Measurements from ENCODE around the gene AGMO. TPM values are rescaled to one million over a fixed set of nuclear protein-coding genes. Genes with fewer than 3 reads are reported as not detected.

The AGMO gene
- total RNA-seq, 1 experiment from 2014 or later = not detected

- Histone ChIP-seq H3K4me3 (replicated peaks in 1 of 2; ENCODE audit: low read depth in 1 of 2, low read length in 2 of 2) (no peak overlapping the region), H3K27me3 (ENCODE audit: insufficient read depth, low read length) (no peaks in the 10 kb centered on the region), H3K27ac (ENCODE audit: low read depth, low read length) (no peak overlapping the region), H3K9me3 (ENCODE audit: control insufficient read depth in 1 of 2, insufficient read depth in 1 of 2, low read depth in 1 of 2, low read length in 2 of 2) (no peaks in the 10 kb centered on the region), H3K9ac (ENCODE audit: low read length) (no peak overlapping the region), H3K79me2 (ENCODE audit: insufficient read depth, low read length) (no peaks in the 10 kb centered on the region), H3K4me2 (ENCODE audit: low read length) (no peak overlapping the region), H3K9me2 (ENCODE audit: insufficient read depth) (no peaks in the 10 kb centered on the region; the same call in 1 of the 2 replicates), H3K36me3 (ENCODE audit: control insufficient read depth in 1 of 2, insufficient read depth in 2 of 2, low read length in 2 of 2) (no peaks in the 10 kb centered on the region), H3K4me1 (ENCODE audit: control insufficient read depth in 1 of 2, insufficient read depth in 2 of 2, low read length in 2 of 2) (no peaks in the 10 kb centered on the region), H4K20me1 (ENCODE audit: insufficient read depth) (no peaks in the 10 kb centered on the region), H2AFZ (ENCODE audit: low read depth, low read length, poor library complexity, severe bottlenecking) (no peak overlapping the region)
- DNase-seq (ENCODE audit: low read depth, low spot score) (no peak), ATAC-seq (no peak)
- POLR2A ChIA-PET = no interaction called here
- no TSS peak for BruUV-seq (replicated peaks)
- CTCF ChIA-PET = no interaction called here
- intact Hi-C loops (cut with micrococcal nuclease) = no loop called here
- RAD21 ChIA-PET (ENCODE audit: low non-redundant PET in 1 of 2, low total read pairs in 2 of 2, uncharacterized antibody in 2 of 2, unreplicated experiment in 2 of 2) = interaction anchor here in 1 of 2 experiments (0.8 kb wide), 1 partner anchor 178 kb away, joined by 4 read pairs; no protein-coding TSS in a partner anchor
- no peak for TF ChIP-seq TCF7L2 (IDR thresholded peaks at IDR 0.05; ENCODE audit: borderline replicate concordance, extremely low read depth, insufficient read depth, insufficient read length)
- TF ChIP-seq SP1 (IDR thresholded peaks at IDR 0.05; ENCODE audit: low read depth) = no peak
- no peak for TF ChIP-seq ZNF274 (IDR thresholded peaks at IDR 0.05; ENCODE audit: low read depth, low read length)
- no peak for TF ChIP-seq FOSL1 (IDR thresholded peaks at IDR 0.05; ENCODE audit: low read depth)
- TF ChIP-seq EZH2phosphoT487 (IDR thresholded peaks at IDR 0.05; ENCODE audit: borderline replicate concordance) = no peak
- no peak for TF ChIP-seq ATF3 (IDR thresholded peaks at IDR 0.05)
- no peak for TF ChIP-seq SRF (IDR thresholded peaks at IDR 0.05; ENCODE audit: low read depth)
- no peak for TF ChIP-seq REST (IDR thresholded peaks at IDR 0.05; ENCODE audit: low read depth)
- TF ChIP-seq ELF1 (IDR thresholded peaks at IDR 0.05; ENCODE audit: borderline replicate concordance, low read depth) = no peak
- TF ChIP-seq POLR2A (IDR thresholded peaks at IDR 0.05; ENCODE audit: borderline replicate concordance, extremely low read depth, insufficient read depth, insufficient read length) = no peak
- no peak for TF ChIP-seq POLR2AphosphoS5 (IDR thresholded peaks at IDR 0.05; ENCODE audit: low read depth, low read length)
- no peak for TF ChIP-seq CTCF (IDR thresholded peaks at IDR 0.05 in 2 of 3, conservative IDR thresholded peaks at IDR 0.05 in 1 of 3; ENCODE audit: borderline replicate concordance in 1 of 3, insufficient read depth in 1 of 3, low read depth in 2 of 3, low read length in 2 of 3)
- TF ChIP-seq YY1 (IDR thresholded peaks at IDR 0.05; ENCODE audit: extremely low read depth, insufficient replicate concordance, low read depth, low read length) = no peak
- TF ChIP-seq EGR1 (IDR thresholded peaks at IDR 0.05; ENCODE audit: low read depth) = no peak
- TF ChIP-seq CBX3 (IDR thresholded peaks at IDR 0.05; ENCODE audit: low read depth) = no peak
Measured at GRCh38 chr7:15218261-15218660, 343.6 kb downstream of the AGMO start.
